Measurements from ENCODE around the gene RCBTB2. TPM values are rescaled to one million over a fixed set of nuclear protein-coding genes. Genes with fewer than 3 reads are reported as not detected.
A peak's percentile ranks its signal among the peaks of the same experiment; 100 is the strongest.

The RCBTB2 gene
- total and polyA plus RNA-seq, 10 donors: 6.7 to 19.6 (median 14.8) TPM

- H3K36me3 ChIP-seq: no peaks in the 10 kb centered on the region
- H3K4me1 ChIP-seq: peaks cover 25 to 92% (median 75%) of the 10 kb centered on the region in 6 donors
- 62 to 83% (median 65%) methylated on average over 6 of the region's 6 CpGs for WGBS, 5 donors
- H3K27ac ChIP-seq: peak overlapping the region; percentile 73 to 96 (median 88)
- intact Hi-C loops (cut with DNase I; ENCODE audit: low total_unique reads): no loop called here
- peaks cover 0 to 79% (median 4%) of the 10 kb centered on the region in 7 donors for H3K27me3 ChIP-seq (replicated peaks in 1 of 7)
- DNase-seq: no peak
- no peak for TF ChIP-seq POLR2A (IDR thresholded peaks at IDR 0.05)
- no peak for TF ChIP-seq POLR2AphosphoS5 (IDR thresholded peaks at IDR 0.05)
- TF ChIP-seq, protein P1, sequence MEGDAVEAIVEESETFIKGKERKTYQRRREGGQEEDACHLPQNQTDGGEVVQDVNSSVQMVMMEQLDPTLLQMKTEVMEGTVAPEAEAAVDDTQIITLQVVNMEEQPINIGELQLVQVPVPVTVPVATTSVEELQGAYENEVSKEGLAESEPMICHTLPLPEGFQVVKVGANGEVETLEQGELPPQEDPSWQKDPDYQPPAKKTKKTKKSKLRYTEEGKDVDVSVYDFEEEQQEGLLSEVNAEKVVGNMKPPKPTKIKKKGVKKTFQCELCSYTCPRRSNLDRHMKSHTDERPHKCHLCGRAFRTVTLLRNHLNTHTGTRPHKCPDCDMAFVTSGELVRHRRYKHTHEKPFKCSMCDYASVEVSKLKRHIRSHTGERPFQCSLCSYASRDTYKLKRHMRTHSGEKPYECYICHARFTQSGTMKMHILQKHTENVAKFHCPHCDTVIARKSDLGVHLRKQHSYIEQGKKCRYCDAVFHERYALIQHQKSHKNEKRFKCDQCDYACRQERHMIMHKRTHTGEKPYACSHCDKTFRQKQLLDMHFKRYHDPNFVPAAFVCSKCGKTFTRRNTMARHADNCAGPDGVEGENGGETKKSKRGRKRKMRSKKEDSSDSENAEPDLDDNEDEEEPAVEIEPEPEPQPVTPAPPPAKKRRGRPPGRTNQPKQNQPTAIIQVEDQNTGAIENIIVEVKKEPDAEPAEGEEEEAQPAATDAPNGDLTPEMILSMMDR (IDR thresholded peaks at IDR 0.05 in 8 of 11, conservative IDR thresholded peaks at IDR 0.05 in 3 of 11): no peak
- peak overlapping the region in 1 of 8 donors; percentile 49 for H3K4me3 ChIP-seq
- H3K9me3 ChIP-seq: no peaks in the 10 kb centered on the region
Observed at GRCh38 chr13:48568370-48569103, 35.7 kb upstream of the RCBTB2 start.

- H3K9me3 ChIP-seq: no peaks in the 10 kb centered on the region
- TF ChIP-seq, protein P1 (IDR thresholded peaks at IDR 0.05 in 8 of 11, conservative IDR thresholded peaks at IDR 0.05 in 3 of 11): no peak
- TF ChIP-seq POLR2AphosphoS5 (IDR thresholded peaks at IDR 0.05) (no peak), POLR2A (IDR thresholded peaks at IDR 0.05) (no peak)
- no peaks in the 10 kb centered on the region for H3K36me3 ChIP-seq
- no peak for DNase-seq
- intact Hi-C loops (cut with DNase I; ENCODE audit: low total_unique reads): no loop called here
- peaks cover 0 to 84% (median 4%) of the 10 kb centered on the region in 7 donors for H3K27me3 ChIP-seq (replicated peaks in 1 of 7)
- peaks cover 32 to 92% (median 75%) of the 10 kb centered on the region in 6 donors for H3K4me1 ChIP-seq
- H3K4me3 ChIP-seq: peak overlapping the region in 1 of 8 donors; percentile 49
- WGBS, 5 donors: 24 to 37% (median 31%) methylated on average over 6 of the region's 6 CpGs
- H3K27ac ChIP-seq: peak overlapping the region; percentile 73 to 96 (median 88)
Observed at GRCh38 chr13:48567515-48568369, 34.9 kb upstream of the RCBTB2 start.

DNA sequence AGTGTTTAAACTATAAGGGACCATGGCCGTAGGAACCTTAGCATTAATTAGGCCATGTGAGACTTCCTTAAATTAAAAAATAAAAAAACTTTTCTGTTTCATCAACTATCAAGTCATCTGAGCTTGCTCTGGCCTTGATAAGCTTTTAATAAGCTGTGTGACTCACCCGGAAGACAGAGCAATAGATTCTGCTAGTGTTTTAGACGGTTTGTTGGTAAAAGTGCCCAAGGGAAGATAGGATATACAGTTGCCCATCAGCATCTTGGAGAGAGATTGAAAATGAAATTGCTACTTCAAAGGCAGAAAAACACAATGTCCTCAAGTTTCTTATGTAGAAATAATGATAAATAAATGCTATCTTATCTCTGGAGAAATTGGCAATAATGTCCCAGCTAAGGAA lies 31.2 kb upstream of the RCBTB2 start:
- intact Hi-C loops (cut with DNase I; ENCODE audit: low total_unique reads): no loop called here
- H3K36me3 ChIP-seq: no peaks in the 10 kb centered on the region
- no peaks in the 10 kb centered on the region for H3K9me3 ChIP-seq
- peaks cover 31 to 76% (median 63%) of the 10 kb centered on the region in 6 donors for H3K4me1 ChIP-seq
- H3K27me3 ChIP-seq (replicated peaks in 1 of 7): peaks cover 0 to 76% (median 5%) of the 10 kb centered on the region in 7 donors
- no peak for TF ChIP-seq POLR2AphosphoS5 (IDR thresholded peaks at IDR 0.05)
- TF ChIP-seq, protein P1 (IDR thresholded peaks at IDR 0.05 in 8 of 11, conservative IDR thresholded peaks at IDR 0.05 in 3 of 11): no peak
- TF ChIP-seq POLR2A (IDR thresholded peaks at IDR 0.05): no peak
- WGBS, 5 donors: 61 to 73% (median 71%) methylated on average over 3 of the region's 3 CpGs
- no peak overlapping the region for H3K4me3 ChIP-seq
- peak overlapping the region in 7 of 8 donors; percentile 55 to 83 (median 60) for H3K27ac ChIP-seq
- DNase-seq: no peak

GRCh38 chr13:48563626-48564025 lies 30.7 kb upstream of the RCBTB2 start:
- TF ChIP-seq POLR2AphosphoS5 (IDR thresholded peaks at IDR 0.05): no peak
- TF ChIP-seq, protein P1 (IDR thresholded peaks at IDR 0.05 in 8 of 11, conservative IDR thresholded peaks at IDR 0.05 in 3 of 11): no peak
- no peak for TF ChIP-seq POLR2A (IDR thresholded peaks at IDR 0.05)
- H3K27me3 ChIP-seq (replicated peaks in 1 of 7): peaks cover 0 to 76% (median 6%) of the 10 kb centered on the region in 7 donors
- no peaks in the 10 kb centered on the region for H3K36me3 ChIP-seq
- peak overlapping the region in 7 of 8 donors; percentile 55 to 83 (median 60) for H3K27ac ChIP-seq
- H3K4me1 ChIP-seq: peaks cover 31 to 72% (median 59%) of the 10 kb centered on the region in 6 donors
- DNase-seq: no peak
- H3K9me3 ChIP-seq: no peaks in the 10 kb centered on the region
- intact Hi-C loops (cut with DNase I; ENCODE audit: low total_unique reads): no loop called here
- no peak overlapping the region for H3K4me3 ChIP-seq

Measured in spleen (tissue), 11 donors.